K562 (cell line): ENCODE measurements around the gene PRKCE. TPM values are rescaled to one million over a fixed set of nuclear protein-coding genes. Genes with fewer than 3 reads are reported as not detected.
A peak's percentile ranks its signal among the peaks of the same experiment; 100 is the strongest.

Experiments used
- ATAC-seq: fragments of 200-7000 bp; cut with Tn5 transposase; 3 replicates; pipeline ENCODE4 v1.9.1; 2020; ENCODE audit warnings: moderate library complexity
- BruUV-seq: library from RNA; stranded (reverse); fragments of 400-500 nt; replicated peaks from 2 replicates; lab custom pipeline; 2021; lab: Mats Ljungman, UMichigan
- CTCF ChIA-PET: fragments of 300-600 bp; formaldehyde crosslinking; extraction: SDS; loops from one replicate; lab custom pipeline; 2021; ENCODE audit warnings: low intra/inter-chr PET ratio; lab: Yijun Ruan, JAX
- POLR2A ChIA-PET: fragments of 300-600, 350-650 bp; sonication (Branson Sonifier 250); formaldehyde crosslinking; extraction: SDS; loops from one replicate; lab custom pipeline; 2021; ENCODE audit warnings: antibody characterized with exemption, inconsistent platforms; lab: Yijun Ruan, JAX
- DNase-seq, 4 experiments: peaks; one replicate each; pipeline versions ENCODE4 v3.0.0 to v3.0.0-alpha.2; 2011 to 2018; ENCODE audit warnings: low spot score in 3 of 4, mixed read lengths in 3 of 4; ENCODE audit errors: extremely low read depth in 1 of 4
- FAIRE-seq: peaks from 2 replicates; lab custom pipeline; 2011; peaks lifted over from hg19 to GRCh38; lab: Jason Lieb, UNC
- H2AFZ ChIP-seq: 2 replicates; pipeline ENCODE4 v1.6.0; 2011; ENCODE audit warnings: low read depth, low read length, control low read depth, inconsistent platforms
- H3K27ac ChIP-seq: fragments of 200-600 bp; 3 replicates; pipeline ENCODE4 v1.8.0; 2011; ENCODE audit warnings: low read depth, mild to moderate bottlenecking, control low read depth, inconsistent platforms, low read length, moderate library complexity, mixed read lengths; ENCODE audit errors: extremely low read depth
- H3K27me3 ChIP-seq, 2 experiments: fragments of 300-600 bp in 1 of 2; 2 replicates in 1 of 2; 3 replicates in 1 of 2; pipeline versions ENCODE4 v1.6.0 to v1.8.0; 2011; ENCODE audit warnings: inconsistent platforms in 2 of 2, low read length in 2 of 2, mild to moderate bottlenecking in 1 of 2, mixed read lengths in 1 of 2, moderate library complexity in 1 of 2; ENCODE audit not compliant: control insufficient read depth in 2 of 2, insufficient read depth in 2 of 2
- H3K36me3 ChIP-seq: fragments of 300-600 bp; 3 replicates; pipeline ENCODE4 v1.8.0; 2011; ENCODE audit warnings: mild to moderate bottlenecking, low read length, inconsistent platforms; ENCODE audit not compliant: control insufficient read depth, insufficient read depth
- H3K4me1 ChIP-seq, 2 experiments: fragments of 200-600 bp in 1 of 2; replicated peaks in 1 of 2; 2 replicates in 1 of 2; 3 replicates in 1 of 2; pipeline versions ENCODE4 v1.5.1 to v1.8.0; 2011; ENCODE audit warnings: inconsistent platforms in 2 of 2, low read length in 2 of 2, mild to moderate bottlenecking in 1 of 2, mixed read lengths in 1 of 2, moderate library complexity in 1 of 2; ENCODE audit not compliant: control insufficient read depth in 2 of 2, insufficient read depth in 2 of 2
- H3K4me2 ChIP-seq: 2 replicates; pipeline ENCODE4 v1.6.1; 2011; ENCODE audit warnings: low read length, control low read depth, inconsistent platforms, mixed read lengths; ENCODE audit not compliant: insufficient read depth
- H3K4me3 ChIP-seq: fragments of 200-600 bp; sonication (generic), shearing (Covaris generic); 2 replicates; pipeline ENCODE4 v1.5.1; 2016; ENCODE audit warnings: control low read depth, inconsistent platforms
- H3K79me2 ChIP-seq: fragments of 200-600 bp; 3 replicates; pipeline ENCODE4 v1.8.0; 2011; ENCODE audit warnings: low read length, inconsistent platforms; ENCODE audit not compliant: control insufficient read depth, insufficient read depth
- H3K9ac ChIP-seq, 2 experiments: 2 replicates each; pipeline versions ENCODE4 v1.6.0 to v1.6.1; 2011; ENCODE audit warnings: low read depth in 2 of 2, low read length in 2 of 2, control low read depth in 1 of 2, inconsistent platforms in 1 of 2, mild to moderate bottlenecking in 1 of 2, mixed read lengths in 1 of 2; ENCODE audit not compliant: insufficient read depth in 1 of 2
- H3K9me1 ChIP-seq: one replicate; pipeline ENCODE4 v1.6.0; 2011; ENCODE audit warnings: inconsistent platforms, mild to moderate bottlenecking, low read length, moderate library complexity; ENCODE audit not compliant: control insufficient read depth, insufficient read depth
- H3K9me3 ChIP-seq: replicated peaks from 2 replicates; pipeline ENCODE4 v1.5.1; 2011; ENCODE audit warnings: low read depth, low read length, inconsistent platforms; ENCODE audit not compliant: control insufficient read depth, insufficient read depth
- H4K20me1 ChIP-seq: replicated peaks from 2 replicates; pipeline ENCODE4 v1.6.1; 2011; ENCODE audit warnings: low read length, inconsistent platforms, mixed read lengths; ENCODE audit not compliant: control insufficient read depth, insufficient read depth
- FOSL1 ChIP-seq: fragments of 200-800 bp; sonication (Bioruptor generic); conservative IDR thresholded peaks from 2 replicates; pipeline ENCODE4 v1.6.1; 2016; ENCODE audit warnings: missing genetic modification characterization, missing compliant biosample characterization
- HOXB6 ChIP-seq: fragments of 250-450 bp; sonication (Bioruptor Pico); IDR thresholded peaks from 2 replicates; pipeline ENCODE4 v1.5.1; 2022; ENCODE audit warnings: mild to moderate bottlenecking, borderline replicate concordance
- JUND ChIP-seq, 2 experiments: IDR thresholded peaks; 2 replicates in 1 of 2; 3 replicates in 1 of 2; pipeline ENCODE4 v1.6.1; 2011; ENCODE audit warnings: borderline replicate concordance in 2 of 2, low read depth in 2 of 2, low read length in 2 of 2, improper control_type of control experiment in 1 of 2, missing biosample characterization in 1 of 2, missing genetic modification characterization in 1 of 2, missing genetic modification reagents in 1 of 2
- NFATC3 ChIP-seq: fragments of 450-650 bp; IDR thresholded peaks from 2 replicates; pipeline ENCODE4 v1.6.1; 2017; ENCODE audit warnings: mild to moderate bottlenecking
- NRF1 ChIP-seq, 2 experiments: fragments of 450-650 bp; IDR thresholded peaks in 1 of 2; conservative IDR thresholded peaks in 1 of 2; 2 replicates each; pipeline ENCODE4 v1.6.1; 2014; ENCODE audit warnings: mild to moderate bottlenecking in 2 of 2
- ZKSCAN1 ChIP-seq: fragments of 150-350 bp; IDR thresholded peaks from 2 replicates; pipeline ENCODE4 v1.6.1; 2016; ENCODE audit warnings: low read depth, low read length
- ZNF253 ChIP-seq: fragments of 250-450 bp; sonication (Bioruptor Pico); conservative IDR thresholded peaks from 2 replicates; pipeline ENCODE4 v1.6.1; 2021; ENCODE audit warnings: mild to moderate bottlenecking
- ZZZ3 ChIP-seq: fragments of 450-650 bp; IDR thresholded peaks from 2 replicates; pipeline ENCODE4 v1.6.1; 2016; ENCODE audit warnings: antibody characterized with exemption, mild to moderate bottlenecking, moderate library complexity
- WGBS: fragments of 100-300 bp; shearing (Covaris generic); methylation state at CpG from one replicate; pipeline ENCODE4 v1.1.6; 2016; ENCODE audit warnings: low coverage, mixed read lengths; ENCODE audit not compliant: insufficient coverage; ENCODE audit errors: missing lambda C conversion rate; 5-methylcytosine and 5-hydroxymethylcytosine counted together
- in situ Hi-C: fragments of 300-500 bp; cut with MboI; formaldehyde crosslinking; loops from 4 replicates; pipeline ENCODE4 v1.15.0; 2018; ENCODE audit warnings: inconsistent platforms, mixed read lengths
- intact Hi-C: fragments of 100-400 bp; cut with micrococcal nuclease; formaldehyde crosslinking; loops from 2 replicates; pipeline ENCODE4 v1.14.2; 2022
- polyA plus RNA-seq, 8 experiments: library from polyadenylated mRNA; depleted of rRNA in 4 of 8; stranded (reverse) in 5 of 8; unstranded in 3 of 8; fragments of >200 nt; fragmentation: Nextera tagmentation in 2 of 8; fragmentation: Illumina TruSeq in 1 of 8; extraction: Ambion mirVana in 2 of 8; extraction: Trizol in 1 of 8; gene quantifications; 2 replicates each; pipeline versions ENCODE4 v1.2.1 to v1.2.3, GENCODE V29; 2011 to 2014; ENCODE audit warnings: inconsistent platforms in 1 of 8, missing spikeins in 1 of 8
- total RNA-seq, 7 experiments: library from RNA; depleted of rRNA in 6 of 7; stranded (reverse); fragments of >200 nt in 6 of 7; fragmentation: Illumina TruSeq in 2 of 7; extraction: Trizol in 2 of 7; gene quantifications; 2 replicates each; pipeline versions ENCODE4 v1.2.1 to v1.2.3, GENCODE V29; 2011 to 2021; ENCODE audit warnings: low replicate concordance in 1 of 7
- TF ChIP-seq, protein P1 (sequence below), 2 experiments: fragments of 450-650 bp in 1 of 2; sonication (generic) in 1 of 2; formaldehyde crosslinking in 1 of 2; IDR thresholded peaks in 1 of 2; conservative IDR thresholded peaks in 1 of 2; 2 replicates each; pipeline versions ENCODE4 v1.6.1 to v1.8.1; 2016 to 2023; ENCODE audit warnings: mild to moderate bottlenecking in 2 of 2, moderate library complexity in 2 of 2, inconsistent platforms in 1 of 2, missing genetic modification reagents in 1 of 2

Gene PRKCE
- total and polyA plus RNA-seq, 9 of the 15 experiments (the other 6 are each of a cell fraction or from before 2014, with no cell fraction given) = 0.06 to 1.0 (median 0.22) TPM; not detected in 1

- Histone ChIP-seq H3K9me1 (no peaks in the 10 kb centered on the region), H3K4me1 (peaks cover 0 to 5% of the 10 kb centered on the region in 2 experiments; a peak in 2 of 5 replicates), H3K4me2 (no peak overlapping the region), H3K9me3 (no peaks in the 10 kb centered on the region), H3K36me3 (no peaks in the 10 kb centered on the region), H3K4me3 (no peak overlapping the region), H3K27me3 (peaks cover 0 to 29% of the 10 kb centered on the region in 2 experiments; a peak in 3 of 5 replicates), H3K79me2 (no peaks in the 10 kb centered on the region)
- peak; percentile 23 for FAIRE-seq
- CTCF ChIA-PET = no interaction called here
- POLR2A ChIA-PET = interaction anchor here (0.5 to 0.7 kb wide), 4 partner anchors 137 to 1604 kb away, joined by 3 read pairs; no protein-coding TSS in a partner anchor
- TF ChIP-seq, protein P1, sequence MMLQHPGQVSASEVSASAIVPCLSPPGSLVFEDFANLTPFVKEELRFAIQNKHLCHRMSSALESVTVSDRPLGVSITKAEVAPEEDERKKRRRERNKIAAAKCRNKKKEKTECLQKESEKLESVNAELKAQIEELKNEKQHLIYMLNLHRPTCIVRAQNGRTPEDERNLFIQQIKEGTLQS (IDR thresholded peaks at IDR 0.05) = peak; percentile 67; the same call in 1 of the 2 replicates
- TF ChIP-seq, protein P1 (CRISPR knock-in tag; conservative IDR thresholded peaks at IDR 0.05) = no peak
- TF ChIP-seq ZZZ3 (no peak), NFATC3 (peak; percentile 26; the same call in 1 of the 2 replicates), ZKSCAN1 (no peak), NRF1 (conservative IDR thresholded peaks at IDR 0.05 in 1 of 2, IDR thresholded peaks at IDR 0.05 in 1 of 2) (peak; percentile 61 to 71; a peak in 3 of 4 replicates), JUND (IDR thresholded peaks at IDR 0.05; ENCODE audit: borderline replicate concordance, low read depth, low read length) (peak; percentile 67; the same call in 1 of the 2 replicates), JUND (tag; IDR thresholded peaks at IDR 0.05; ENCODE audit: borderline replicate concordance, low read depth, low read length) (no peak), FOSL1 (tag) (peak; percentile 89), ZNF253 (CRISPR knock-in tag) (no peak), HOXB6 (no peak)
- TF ChIP-seq, all 486 proteins: peak for 5
- no peaks in the 10 kb centered on the region; the same call in 1 of the 2 replicates for H4K20me1 ChIP-seq
- peak in 1 of 4 experiments; percentile 11 for DNase-seq
- H3K27ac ChIP-seq = no peak overlapping the region
- WGBS = 13% methylated on average over 9 of the region's 9 CpGs
- BruUV-seq = no TSS peak
- ATAC-seq = no peak
- intact Hi-C loops = no loop called here
- in situ Hi-C loops = no loop called here
- H2AFZ ChIP-seq = no peak overlapping the region
- no peak overlapping the region for H3K9ac ChIP-seq
Measured at GRCh38 chr2:46171411-46171953, 520.0 kb downstream of the PRKCE start.
